ENCODE results near the gene ERICH4. TPM values are rescaled to one million over a fixed set of nuclear protein-coding genes. Genes with fewer than 3 reads are reported as not detected.

ERICH4 gene, protein sequence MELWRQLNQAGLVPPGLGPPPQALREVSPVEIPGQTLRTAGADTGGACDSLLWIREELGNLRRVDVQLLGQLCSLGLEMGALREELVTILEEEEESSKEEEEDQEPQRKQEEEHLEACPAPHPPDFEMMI
- polyA plus RNA-seq: 100 to 1,000 TPM in 2 of 4 donors, 10 to 100 TPM in 2; 11.7 to 154 (median 83.5) TPM
- long read RNA-seq, donor 1, transcript ERICH4-201 (2 exons, 946 nt): major isoform, 46 of 71 reads
- long read RNA-seq, donor 1, partial matches to known transcripts: 25 of 71 reads
- long read RNA-seq, donor 1, other reads (novel, unspliced or antisense): 0 of 71 reads
- long read RNA-seq, donor 2, transcript ERICH4-201 (2 exons, 946 nt): major isoform, 29 of 42 reads
- long read RNA-seq, donor 2, partial matches to known transcripts: 13 of 42 reads
- long read RNA-seq, donor 2, other reads (novel, unspliced or antisense): 0 of 42 reads
- long read RNA-seq, donor 3, transcript ERICH4-201 (2 exons, 946 nt): major isoform, 28 of 28 reads
- long read RNA-seq, donor 3, partial matches to known transcripts: 0 of 28 reads
- long read RNA-seq, donor 3, other reads (novel, unspliced or antisense): 0 of 28 reads
- long read RNA-seq, donor 4, partial matches to known transcripts: 0 of 1 reads
- long read RNA-seq, donor 4, other reads (novel, unspliced or antisense): 0 of 1 reads
- long read RNA-seq, donor 5, transcript ERICH4-201 (2 exons, 946 nt): major isoform, 7 of 21 reads
- long read RNA-seq, donor 5, partial matches to known transcripts: 14 of 21 reads
- long read RNA-seq, donor 5, other reads (novel, unspliced or antisense): 0 of 21 reads
- long read RNA-seq, donor 6, transcript ERICH4-201 (2 exons, 946 nt): major isoform, 46 of 46 reads
- long read RNA-seq, donor 6, partial matches to known transcripts: 0 of 46 reads
- long read RNA-seq, donor 6, other reads (novel, unspliced or antisense): 0 of 46 reads
- long read RNA-seq, donor 7, partial matches to known transcripts: 0 of 1 reads
- long read RNA-seq, donor 7, other reads (novel, unspliced or antisense): 0 of 1 reads
- long read RNA-seq, donor 8: 0 reads
- long read RNA-seq, donor 9, partial matches to known transcripts: 17 of 21 reads
- long read RNA-seq, donor 9, other reads (novel, unspliced or antisense): 0 of 21 reads
- long read RNA-seq, donor 10, transcript ERICH4-201 (2 exons, 946 nt): major isoform, 11 of 41 reads
- long read RNA-seq, donor 10, partial matches to known transcripts: 30 of 41 reads
- long read RNA-seq, donor 10, other reads (novel, unspliced or antisense): 0 of 41 reads

DNA sequence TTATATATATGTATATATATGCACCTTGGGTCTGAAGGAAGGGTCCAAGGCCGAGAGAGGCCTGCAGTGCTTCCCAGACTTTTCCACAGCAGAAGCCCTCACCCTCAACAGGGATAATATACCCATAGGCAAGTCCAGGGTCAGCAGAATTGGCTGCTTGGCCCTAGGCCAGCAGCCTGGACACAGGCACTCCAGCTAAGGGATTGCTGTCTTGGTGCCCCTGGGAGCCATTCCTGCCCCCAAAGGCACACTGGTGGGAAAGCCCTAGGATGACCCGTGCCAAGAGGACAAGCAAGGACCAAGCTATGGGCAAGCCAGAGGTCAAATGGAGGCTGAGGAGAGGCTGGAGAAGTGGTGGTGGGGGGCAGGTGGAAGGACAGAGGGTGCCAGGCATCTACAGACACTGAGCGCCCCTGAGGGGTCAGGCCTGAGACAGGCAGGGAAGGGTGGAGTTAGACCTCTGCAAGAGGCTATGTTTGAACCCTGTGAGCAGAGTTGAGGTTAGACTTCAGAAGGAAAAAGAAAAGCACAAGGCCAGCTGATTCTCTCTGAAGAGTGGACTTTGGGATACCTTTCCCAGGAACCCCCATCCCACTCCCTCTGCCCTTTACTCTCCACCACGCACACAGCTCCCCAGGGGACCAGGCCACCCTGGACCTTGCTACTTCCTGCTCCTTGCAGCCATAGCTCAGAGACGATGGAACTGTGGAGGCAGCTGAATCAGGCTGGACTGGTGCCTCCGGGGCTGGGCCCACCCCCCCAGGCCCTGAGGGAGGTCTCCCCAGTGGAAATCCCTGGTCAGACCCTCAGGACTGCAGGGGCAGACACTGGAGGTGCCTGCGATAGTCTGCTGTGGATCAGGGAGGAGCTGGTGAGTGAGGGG lies at the start of gene ERICH4:
Gene ERICH4 (plus strand): TSS at position 684 of the 883 bp plus-strand sequence. CDS start 14 bp downstream, at position 698.
- 50 to 68% (median 59%) methylated on average over 7 of the region's 7 CpGs for WGBS, 3 donors
- Histone ChIP-seq H3K36me3 (ENCODE audit: control insufficient read depth in 3 of 3, insufficient read depth in 2 of 3, low read depth in 1 of 3, low read length in 3 of 3) (peaks cover 0 to 23% (median 3%) of the 10 kb centered on the region in 3 donors), H3K9me3 (ENCODE audit: control insufficient read depth in 2 of 2, insufficient read depth in 1 of 2, low read depth in 1 of 2, low read length in 1 of 2) (no peaks in the 10 kb centered on the region), H3K4me3 (ENCODE audit: low read depth in 1 of 3, low read length in 3 of 3) (peak within 1 kb of the TSS in 2 of 3 donors; percentile 61 to 66), H3K27me3 (ENCODE audit: control insufficient read depth in 3 of 3, insufficient read depth in 3 of 3, low read length in 3 of 3) (no peaks in the 10 kb centered on the region), H3K27ac (ENCODE audit: low read depth in 1 of 3, low read length in 2 of 3) (peak within 1 kb of the TSS; percentile 57 to 95 (median 92)), H3K4me1 (ENCODE audit: control insufficient read depth in 3 of 3, insufficient read depth in 2 of 3, low read depth in 1 of 3, low read length in 2 of 3) (peaks cover 3 to 46% (median 6%) of the 10 kb centered on the region in 3 donors)
- FAIRE-seq (no peak), DNase-seq (peak; percentile 91 to 95)

GRCh38 chr19:41395355-41395754 lies 47.6 kb upstream of the ERICH4 start:
- Histone ChIP-seq H3K4me1 (ENCODE audit: control insufficient read depth in 3 of 3, insufficient read depth in 2 of 3, low read depth in 1 of 3, low read length in 2 of 3) (peaks cover 3 to 9% (median 7%) of the 10 kb centered on the region in 3 donors), H3K27me3 (ENCODE audit: control insufficient read depth in 3 of 3, insufficient read depth in 3 of 3, low read length in 3 of 3) (no peaks in the 10 kb centered on the region), H3K4me3 (ENCODE audit: low read depth in 1 of 3, low read length in 3 of 3) (no peak overlapping the region), H3K27ac (ENCODE audit: low read depth in 1 of 3, low read length in 2 of 3) (no peak overlapping the region), H3K9me3 (ENCODE audit: control insufficient read depth in 2 of 2, insufficient read depth in 1 of 2, low read depth in 1 of 2, low read length in 1 of 2) (no peaks in the 10 kb centered on the region), H3K36me3 (ENCODE audit: control insufficient read depth in 3 of 3, insufficient read depth in 2 of 3, low read depth in 1 of 3, low read length in 3 of 3) (peaks cover 0 to 32% (median 6%) of the 10 kb centered on the region in 3 donors)
- no peak for FAIRE-seq
- 65 to 80% (median 71%) methylated on average over 6 of the region's 6 CpGs for WGBS, 3 donors
- no peak for DNase-seq

- peaks cover 0 to 21% (median 0%) of the 10 kb centered on the region in 3 donors for H3K36me3 ChIP-seq (ENCODE audit: control insufficient read depth in 3 of 3, insufficient read depth in 2 of 3, low read depth in 1 of 3, low read length in 3 of 3)
- peak within 1 kb of the TSS; percentile 34 to 93 (median 76) for H3K27ac ChIP-seq (ENCODE audit: low read depth in 1 of 3, low read length in 2 of 3)
- DNase-seq (peak; percentile 100), FAIRE-seq (no peak)
- 0% methylated on average over 50 of the region's 50 CpGs for WGBS, 3 donors
- peaks cover 3 to 9% (median 7%) of the 10 kb centered on the region in 3 donors for H3K4me1 ChIP-seq (ENCODE audit: control insufficient read depth in 3 of 3, insufficient read depth in 2 of 3, low read depth in 1 of 3, low read length in 2 of 3)
- no peaks in the 10 kb centered on the region for H3K27me3 ChIP-seq (ENCODE audit: control insufficient read depth in 3 of 3, insufficient read depth in 3 of 3, low read length in 3 of 3)
- H3K4me3 ChIP-seq (ENCODE audit: low read depth in 1 of 3, low read length in 3 of 3): peak within 1 kb of the TSS; percentile 84 to 93 (median 89)
- H3K9me3 ChIP-seq (ENCODE audit: control insufficient read depth in 2 of 2, insufficient read depth in 1 of 2, low read depth in 1 of 2, low read length in 1 of 2): no peaks in the 10 kb centered on the region
Observed at GRCh38 chr19:41397086-41398049, 45.6 kb upstream of the ERICH4 start, which contains the start of the genes BCKDHA and EXOSC5. Gene BCKDHA, plus strand, starts transcription at chr19:41397818. Its CDS starts 10 bp downstream, at chr19:41397828. Gene EXOSC5, minus strand, starts transcription at chr19:41397359. Its CDS starts 31 bp downstream, at chr19:41397328.

- Histone ChIP-seq H3K36me3 (ENCODE audit: control insufficient read depth in 3 of 3, insufficient read depth in 2 of 3, low read depth in 1 of 3, low read length in 3 of 3) (peaks cover 0 to 20% (median 0%) of the 10 kb centered on the region in 3 donors), H3K4me3 (ENCODE audit: low read depth in 1 of 3, low read length in 3 of 3) (peak overlapping the region; percentile 84 to 93 (median 89)), H3K9me3 (ENCODE audit: control insufficient read depth in 2 of 2, insufficient read depth in 1 of 2, low read depth in 1 of 2, low read length in 1 of 2) (no peaks in the 10 kb centered on the region), H3K27ac (ENCODE audit: low read depth in 1 of 3, low read length in 2 of 3) (peak overlapping the region; percentile 34 to 93 (median 76)), H3K4me1 (ENCODE audit: control insufficient read depth in 3 of 3, insufficient read depth in 2 of 3, low read depth in 1 of 3, low read length in 2 of 3) (peaks cover 3 to 9% (median 7%) of the 10 kb centered on the region in 3 donors), H3K27me3 (ENCODE audit: control insufficient read depth in 3 of 3, insufficient read depth in 3 of 3, low read length in 3 of 3) (no peaks in the 10 kb centered on the region)
- FAIRE-seq (no peak), DNase-seq (no peak)
- WGBS, 3 donors: 0 to 1% (median 0%) methylated on average over 5 of the region's 5 CpGs
Observed at GRCh38 chr19:41398050-41398418, 44.9 kb upstream of the ERICH4 start.

DNA sequence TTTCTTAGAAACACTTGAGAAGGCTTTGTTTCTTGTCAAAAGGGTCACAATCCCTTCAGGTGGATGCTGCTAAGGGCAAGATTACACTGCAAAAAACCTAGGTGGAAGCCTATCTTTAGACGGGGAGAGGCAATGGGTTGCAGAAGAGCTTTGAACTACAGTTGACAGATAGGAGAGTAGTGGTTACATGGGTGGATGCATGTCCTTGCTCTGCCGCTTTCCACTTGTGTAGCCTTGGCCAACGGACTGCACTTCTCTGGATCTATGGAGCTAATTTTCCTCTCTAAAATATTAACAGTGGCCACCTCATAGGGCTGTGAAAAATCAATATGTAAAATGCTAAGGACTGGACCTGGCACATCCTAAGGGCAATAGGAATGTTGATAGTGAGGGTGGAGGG lies 44.4 kb upstream of the ERICH4 start:
- Histone ChIP-seq H3K9me3 (ENCODE audit: control insufficient read depth in 2 of 2, insufficient read depth in 1 of 2, low read depth in 1 of 2, low read length in 1 of 2) (no peaks in the 10 kb centered on the region), H3K27me3 (ENCODE audit: control insufficient read depth in 3 of 3, insufficient read depth in 3 of 3, low read length in 3 of 3) (no peaks in the 10 kb centered on the region), H3K4me1 (ENCODE audit: control insufficient read depth in 3 of 3, insufficient read depth in 2 of 3, low read depth in 1 of 3, low read length in 2 of 3) (peaks cover 3 to 9% (median 7%) of the 10 kb centered on the region in 3 donors), H3K27ac (ENCODE audit: low read depth in 1 of 3, low read length in 2 of 3) (no peak overlapping the region), H3K36me3 (ENCODE audit: control insufficient read depth in 3 of 3, insufficient read depth in 2 of 3, low read depth in 1 of 3, low read length in 3 of 3) (peaks cover 0 to 25% (median 0%) of the 10 kb centered on the region in 3 donors), H3K4me3 (ENCODE audit: low read depth in 1 of 3, low read length in 3 of 3) (peak overlapping the region; percentile 84 to 93 (median 89))
- no peak for DNase-seq
- no peak for FAIRE-seq
- WGBS, 3 donors: 28 to 56% (median 42%) methylated on average over 3 of the region's 3 CpGs

- H3K27me3 ChIP-seq (ENCODE audit: control insufficient read depth in 3 of 3, insufficient read depth in 3 of 3, low read length in 3 of 3): no peaks in the 10 kb centered on the region
- 77 to 89% (median 89%) methylated on average over 3 of the region's 3 CpGs for WGBS, 3 donors
- H3K36me3 ChIP-seq (ENCODE audit: control insufficient read depth in 3 of 3, insufficient read depth in 2 of 3, low read depth in 1 of 3, low read length in 3 of 3): peaks cover 0 to 23% (median 0%) of the 10 kb centered on the region in 3 donors
- H3K4me1 ChIP-seq (ENCODE audit: control insufficient read depth in 3 of 3, insufficient read depth in 2 of 3, low read depth in 1 of 3, low read length in 2 of 3): peaks cover 3 to 9% (median 7%) of the 10 kb centered on the region in 3 donors
- H3K27ac ChIP-seq (ENCODE audit: low read depth in 1 of 3, low read length in 2 of 3): no peak overlapping the region
- FAIRE-seq: no peak
- no peak for DNase-seq
- no peaks in the 10 kb centered on the region for H3K9me3 ChIP-seq (ENCODE audit: control insufficient read depth in 2 of 2, insufficient read depth in 1 of 2, low read depth in 1 of 2, low read length in 1 of 2)
- H3K4me3 ChIP-seq (ENCODE audit: low read depth in 1 of 3, low read length in 3 of 3): peak overlapping the region in 1 of 3 donors; percentile 4
Observed at GRCh38 chr19:41399091-41399490, 43.9 kb upstream of the ERICH4 start.
